Epithelial cell of prostate (primary cell): ENCODE measurements around the gene CMTM7.

ENCODE experiments used
- DNase-seq: peaks from one replicate; pipeline ENCODE4 v3.0.0-alpha.2; 2011; ENCODE audit warnings: low read depth, low spot score
- H3K27ac ChIP-seq: fragments of 450-650 bp; 2 replicates; pipeline ENCODE4 v1.5.1; 2017; ENCODE audit warnings: mild to moderate bottlenecking

Gene CMTM7

GRCh38 chr3:32410367-32411246, 19.0 kb downstream of the CMTM7 start:
- no peak for DNase-seq

GRCh38 chr3:32411442-32411841, 19.8 kb downstream of the CMTM7 start:
- H3K27ac ChIP-seq, result no peak overlapping the region

More at GRCh38 chr3:32410367-32411246, 19.0 kb downstream of the CMTM7 start:
- H3K27ac ChIP-seq, result peak overlapping the region; percentile 23

GRCh38 chr3:32412887-32413286, 21.2 kb downstream of the CMTM7 start:
- no peak for DNase-seq
- H3K27ac ChIP-seq, result peak overlapping the region; percentile 79

More at GRCh38 chr3:32411442-32411841, 19.8 kb downstream of the CMTM7 start:
- DNase-seq, result no peak

DNA sequence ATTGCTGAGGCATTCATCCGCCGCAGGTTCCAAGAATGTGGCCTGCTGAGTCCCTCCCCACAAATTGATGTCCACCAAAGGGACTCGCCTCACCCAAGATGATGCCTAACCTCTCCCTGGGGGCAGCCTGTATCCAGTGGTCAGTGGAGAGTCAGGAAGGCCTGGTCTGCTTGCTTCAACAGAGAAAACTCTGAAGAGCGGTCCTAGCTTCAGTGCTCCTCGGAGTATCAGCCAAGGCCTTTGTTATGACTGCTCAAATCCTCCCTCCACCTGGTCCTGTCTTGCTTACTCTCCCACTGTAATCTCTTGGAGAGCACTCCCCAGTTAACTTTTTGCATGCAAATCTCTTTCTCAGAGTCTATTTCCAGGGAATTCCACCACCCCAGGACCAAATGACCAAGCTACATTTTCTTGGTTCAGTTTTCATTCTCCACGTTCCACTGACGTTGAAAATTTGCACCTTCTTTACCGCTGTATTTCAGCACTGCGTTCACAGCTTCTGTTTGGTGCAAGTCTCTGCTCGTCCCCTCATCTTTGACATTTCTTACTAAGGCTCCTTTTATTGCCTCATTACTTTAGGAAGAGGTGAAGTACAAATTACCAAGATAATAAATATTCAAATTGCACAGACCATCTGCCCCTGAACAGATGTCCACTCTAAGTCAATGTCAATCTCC, 22.3 kb downstream of the CMTM7 start:
- DNase-seq, result no peak
- peak overlapping the region; percentile 79 for H3K27ac ChIP-seq

GRCh38 chr3:32414522-32415202, 23.0 kb downstream of the CMTM7 start:
- peak overlapping the region; percentile 79 for H3K27ac ChIP-seq

DNA sequence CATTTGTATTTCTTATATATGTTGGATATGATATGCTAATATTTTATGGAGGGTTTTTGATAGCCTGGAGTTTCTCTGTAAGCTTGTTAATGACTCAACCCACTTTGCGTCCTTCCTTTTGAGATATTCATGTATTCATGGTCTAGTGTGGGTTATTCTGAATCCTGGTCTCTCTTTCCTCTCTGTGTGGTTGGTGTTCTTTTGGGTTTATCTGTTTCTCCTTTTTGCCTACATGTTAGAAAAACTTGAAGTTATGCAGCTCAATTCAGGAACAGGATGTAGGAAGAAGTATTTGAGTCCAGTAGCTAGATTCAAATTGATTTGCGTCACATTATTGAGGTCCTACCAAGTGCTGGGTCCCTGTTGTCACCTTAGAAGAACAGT, 28.1 kb downstream of the CMTM7 start:
- DNase-seq, result no peak
- H3K27ac ChIP-seq, result peak overlapping the region; percentile 90

More at GRCh38 chr3:32414522-32415202, 23.0 kb downstream of the CMTM7 start:
- peak; percentile 27 for DNase-seq

DNA sequence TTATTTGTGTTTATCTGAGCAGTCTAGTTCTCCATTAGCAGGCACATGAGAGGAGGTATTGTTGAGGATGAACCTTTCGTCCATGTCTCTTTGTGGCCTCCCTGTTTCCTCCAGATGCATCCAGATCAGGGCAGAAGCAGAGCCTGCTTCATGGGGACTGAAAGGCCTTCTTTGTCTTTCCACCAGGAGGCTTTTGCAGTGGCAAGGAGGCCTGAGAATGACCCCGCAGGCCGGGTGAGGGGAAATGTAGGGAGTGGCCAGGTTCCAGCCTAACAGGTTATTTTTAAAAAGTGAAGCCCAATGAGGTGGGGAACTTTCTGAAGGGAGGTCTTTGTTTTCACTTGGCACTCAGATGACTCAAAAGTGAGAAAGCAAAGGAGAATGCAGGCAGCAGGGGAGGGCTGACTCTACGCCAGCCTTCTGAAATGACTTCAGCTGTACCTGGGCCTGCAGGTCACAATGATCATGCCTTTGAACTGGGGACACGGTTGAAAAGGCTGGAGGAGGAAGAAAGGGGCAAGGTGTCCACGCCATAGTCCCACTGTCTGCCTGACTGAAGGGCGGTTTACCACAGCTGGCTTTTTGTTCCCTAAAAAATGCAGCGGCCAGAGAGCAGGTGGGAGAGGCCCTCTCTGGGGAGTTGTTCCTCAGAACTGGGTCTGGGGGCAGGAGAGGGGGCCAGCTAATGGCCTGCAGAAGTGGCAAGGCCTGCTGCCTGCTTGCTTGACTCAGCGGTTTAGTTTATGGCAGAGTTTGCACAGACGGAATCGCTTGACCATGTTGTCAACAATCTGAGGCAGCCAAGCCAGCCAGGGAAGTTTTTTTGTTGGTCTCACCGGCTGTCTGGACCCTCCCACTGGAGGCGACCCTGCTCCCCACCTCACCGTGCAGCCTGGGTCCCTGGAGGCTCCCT, 28.7 kb downstream of the CMTM7 start:
- H3K27ac ChIP-seq, result peak overlapping the region; percentile 90
- peak; percentile 80 for DNase-seq

GRCh38 chr3:32421185-32421584, 29.5 kb downstream of the CMTM7 start:
- H3K27ac ChIP-seq, result peak overlapping the region; percentile 90
- no peak for DNase-seq

- H3K27ac ChIP-seq, result peak overlapping the region; percentile 90
- peak; percentile 90 for DNase-seq
Measured at GRCh38 chr3:32421991-32422859, 30.6 kb downstream of the CMTM7 start.

- peak overlapping the region; percentile 90 for H3K27ac ChIP-seq
- no peak for DNase-seq
Measured at GRCh38 chr3:32422943-32423342, 31.3 kb downstream of the CMTM7 start.

DNA sequence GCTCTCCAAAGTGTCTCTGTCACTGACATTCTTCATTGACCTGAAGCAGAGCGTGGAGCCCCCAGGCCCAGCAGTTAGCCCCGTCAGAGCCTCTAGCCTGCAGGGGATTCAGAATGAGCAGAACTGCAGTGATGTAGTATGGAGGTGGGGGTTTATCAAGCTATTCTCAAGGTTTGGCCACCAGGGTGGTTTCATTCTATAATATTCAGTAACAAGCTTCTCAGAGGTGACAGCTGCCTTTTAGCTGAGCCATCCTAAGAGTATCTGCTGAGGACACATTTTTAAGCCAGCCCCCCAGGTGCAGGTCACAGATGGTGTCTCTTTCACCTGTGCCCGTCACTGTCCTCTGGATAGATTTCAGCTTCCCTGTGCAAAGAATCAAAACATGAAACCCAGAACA, 31.9 kb downstream of the CMTM7 start:
- no peak for DNase-seq
- H3K27ac ChIP-seq, result no peak overlapping the region

DNA sequence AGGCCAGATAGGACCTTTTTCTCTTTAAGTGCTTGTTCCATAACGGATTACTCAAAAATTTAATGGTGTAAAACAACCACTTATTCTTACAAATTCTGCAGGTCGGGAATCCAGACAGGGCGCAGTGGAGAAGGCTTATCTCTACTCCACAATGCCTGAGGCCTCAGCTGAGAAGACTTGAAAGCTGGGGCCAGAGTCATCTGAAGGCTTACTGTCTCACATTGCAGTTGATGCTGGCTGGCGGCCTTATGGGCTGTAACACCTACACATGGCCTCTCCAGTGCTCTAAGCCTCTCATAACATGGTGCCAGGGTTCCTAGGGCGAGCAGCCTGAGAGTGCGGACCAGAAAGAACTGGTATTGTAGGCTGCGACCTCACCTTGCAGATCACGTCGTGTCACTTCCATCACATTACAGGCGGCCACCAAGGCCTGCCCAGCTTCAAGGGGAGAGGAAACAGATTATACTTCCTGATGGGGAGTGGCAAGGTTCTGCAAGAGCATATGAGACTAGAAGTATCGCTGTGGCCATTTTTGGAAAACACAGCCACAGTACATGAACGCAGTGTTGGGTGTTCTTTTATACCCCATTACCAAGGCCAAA, 32.4 kb downstream of the CMTM7 start:
- no peak for DNase-seq
- H3K27ac ChIP-seq, result no peak overlapping the region

DNA sequence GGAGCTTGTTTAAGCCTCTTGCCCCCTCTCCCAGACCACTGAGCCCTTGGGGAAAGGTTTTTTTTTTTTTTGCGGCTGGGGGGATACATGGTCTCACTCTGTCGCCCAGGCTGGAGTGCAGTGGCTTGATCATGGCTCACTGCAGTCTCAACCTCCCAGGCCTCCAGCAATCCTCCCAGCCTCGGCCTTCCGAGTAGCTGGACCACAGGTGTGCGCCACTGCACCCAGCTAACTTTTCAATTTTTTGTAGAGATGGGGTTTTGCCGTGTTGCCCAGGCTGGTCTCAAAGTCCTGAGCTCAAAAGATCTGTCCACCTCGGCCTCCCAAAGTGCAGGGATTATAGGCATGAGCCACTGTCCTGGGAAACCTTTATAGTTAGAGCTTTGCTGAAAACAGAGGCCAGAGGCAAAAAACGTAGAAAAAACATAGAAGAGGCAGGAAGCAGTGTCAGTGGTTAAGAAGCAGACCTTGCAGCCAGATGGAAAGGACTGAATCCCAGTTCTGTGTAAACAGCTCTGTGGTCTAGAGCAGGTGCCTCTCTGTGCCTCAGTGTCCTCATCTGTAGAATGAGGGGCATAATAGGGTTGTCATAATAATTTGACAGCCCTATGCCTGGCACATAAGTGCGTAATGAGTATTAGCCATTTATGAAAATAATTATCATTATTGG, 33.1 kb downstream of the CMTM7 start:
- no peak overlapping the region for H3K27ac ChIP-seq
- no peak for DNase-seq

GRCh38 chr3:32428092-32429068, 36.7 kb downstream of the CMTM7 start:
- H3K27ac ChIP-seq, result no peak overlapping the region
- no peak for DNase-seq

DNA sequence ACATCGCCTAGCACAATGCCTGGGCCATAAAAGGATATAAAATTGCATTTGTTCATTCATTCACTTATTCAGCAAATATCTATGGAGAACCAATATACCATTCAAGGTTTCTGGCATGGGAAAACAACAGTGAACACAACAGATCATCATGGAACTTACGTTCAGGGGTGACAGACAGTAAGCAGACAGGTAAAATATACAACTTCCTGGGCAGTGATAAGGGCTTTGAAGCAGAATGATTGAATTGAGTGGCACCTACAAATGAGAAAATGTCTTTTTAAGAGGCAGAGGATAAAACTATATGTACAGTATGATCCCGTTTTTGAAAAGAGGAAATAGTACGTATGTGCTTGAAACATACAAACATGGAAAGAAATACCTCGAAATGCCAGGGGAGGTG, 39.2 kb downstream of the CMTM7 start:
- no peak overlapping the region for H3K27ac ChIP-seq

GRCh38 chr3:32431481-32431880, 39.8 kb downstream of the CMTM7 start:
- DNase-seq, result no peak
- H3K27ac ChIP-seq, result no peak overlapping the region

More for the DNA sequence above, 39.2 kb downstream of the CMTM7 start:
- no peak for DNase-seq
